HUES64 (cell line): ENCODE results near the gene CARD18.
"Not testable (repeated sequence)": the region's sequence is repeated elsewhere in the genome, so short reads cannot be mapped to it uniquely, and the experiment has no call there.

Experiments used
- H3K27ac ChIP-seq: 2 replicates; pipeline ENCODE4 v1.7.0; 2013; ENCODE audit warnings: low read depth, low read length, inconsistent platforms
- H3K27me3 ChIP-seq: 2 replicates; pipeline ENCODE4 v1.6.1; 2013; ENCODE audit warnings: mild to moderate bottlenecking, low read length; ENCODE audit not compliant: insufficient read depth
- H3K36me3 ChIP-seq: 2 replicates; pipeline ENCODE4 v1.6.1; 2013; ENCODE audit warnings: mild to moderate bottlenecking, low read length; ENCODE audit not compliant: insufficient read depth
- H3K4me1 ChIP-seq: 2 replicates; pipeline ENCODE4 v1.6.1; 2013; ENCODE audit warnings: mild to moderate bottlenecking, low read length, moderate library complexity; ENCODE audit not compliant: insufficient read depth
- H3K4me3 ChIP-seq: 2 replicates; pipeline ENCODE4 v1.5.1; 2013; ENCODE audit warnings: mild to moderate bottlenecking, low read length, moderate library complexity
- H3K9ac ChIP-seq: 2 replicates; pipeline ENCODE4 v1.6.1; 2013; ENCODE audit warnings: mild to moderate bottlenecking, low read depth, low read length
- H3K9me3 ChIP-seq: 2 replicates; pipeline ENCODE4 v1.6.1; 2013; ENCODE audit warnings: low read depth, low read length; ENCODE audit not compliant: insufficient read depth
- WGBS: fragments of 150-250, 120-280 bp; methylation state at CpG from one replicate; pipeline ENCODE4 v1.1.7; 2013; ENCODE audit warnings: missing lambda C conversion rate; 5-methylcytosine and 5-hydroxymethylcytosine counted together

The CARD18 gene

DNA sequence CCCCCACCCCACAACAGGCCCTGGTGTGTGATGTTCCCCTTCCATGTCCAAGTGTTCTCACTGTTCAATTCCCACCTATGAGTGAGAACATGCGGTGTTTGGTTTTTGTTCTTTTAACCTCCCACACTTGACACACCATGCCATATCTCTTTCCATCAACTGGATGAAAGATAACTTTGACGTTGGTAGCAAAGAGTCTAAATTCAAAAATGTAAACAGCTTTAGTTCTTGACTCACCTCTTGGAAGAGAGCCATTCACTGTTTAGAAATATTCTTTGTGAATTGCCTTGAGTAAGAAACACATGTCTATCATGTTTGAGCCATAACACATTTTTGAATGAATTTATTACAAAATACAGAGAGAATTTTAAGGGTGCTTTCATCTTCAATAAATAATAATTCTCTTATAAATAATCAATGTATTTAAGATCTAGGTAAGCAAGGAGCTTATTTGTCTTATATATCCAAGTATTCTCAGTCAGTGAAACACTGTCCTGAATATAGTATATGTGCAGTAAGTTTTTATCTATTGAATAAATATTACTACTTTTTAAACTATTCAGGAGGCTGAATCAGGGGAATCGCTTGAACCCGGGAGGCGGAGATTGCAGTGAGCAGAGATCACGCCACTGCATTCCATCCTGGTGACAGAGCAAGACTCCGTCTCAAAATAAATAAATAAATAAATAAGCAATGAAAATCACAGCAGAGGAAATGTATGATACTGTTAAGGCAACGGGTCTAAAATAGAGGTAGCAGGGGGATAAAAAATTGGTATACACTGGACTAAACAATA lies 6.7 kb downstream of the CARD18 start:
- Histone ChIP-seq H3K4me3 (no peak overlapping the region), H3K4me1 (no peaks in the 10 kb centered on the region), H3K36me3 (no peaks in the 10 kb centered on the region), H3K27me3 (no peaks in the 10 kb centered on the region), H3K9me3 (peaks cover 14% of the 10 kb centered on the region; the same call in 1 of the 2 replicates), H3K27ac (no peak overlapping the region), H3K9ac (no peak overlapping the region)
- 99% methylated on average over 7 of the region's 8 CpGs for whole genome bisulfite sequencing

DNA sequence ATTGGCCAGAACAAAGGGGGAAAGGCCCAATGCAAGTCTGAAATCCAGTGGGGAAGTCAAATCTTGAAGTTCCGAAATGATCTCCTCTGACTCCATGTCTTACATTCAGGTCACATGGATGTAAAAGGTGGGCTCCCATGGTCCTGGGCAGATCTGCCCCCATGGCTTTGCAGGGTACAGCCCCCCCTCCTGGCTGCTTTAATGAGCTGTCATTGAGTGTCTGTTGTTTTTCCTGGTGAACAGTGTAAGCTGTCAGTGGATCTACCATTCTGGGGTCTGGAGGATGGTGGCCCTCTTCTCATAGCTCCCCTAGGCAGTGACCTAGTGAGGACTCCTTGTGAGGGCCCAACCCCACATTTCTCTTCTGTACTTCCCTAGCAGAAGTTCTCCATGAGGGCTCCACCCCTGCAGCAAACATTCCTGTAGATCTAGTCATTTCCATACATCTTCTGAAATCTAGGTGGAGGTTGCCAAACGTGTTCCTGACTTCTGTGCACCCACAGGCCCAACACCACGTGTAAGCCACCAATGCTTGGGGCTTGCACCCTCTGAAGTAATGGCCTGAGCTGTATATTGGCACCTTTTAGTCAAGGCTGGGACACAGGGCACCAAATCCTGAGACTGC lies 9.3 kb downstream of the CARD18 start:
- Histone ChIP-seq H3K4me3 (no peak overlapping the region), H3K27me3 (no peaks in the 10 kb centered on the region), H3K9me3 (peaks cover 11% of the 10 kb centered on the region; the same call in 1 of the 2 replicates), H3K27ac (no peak overlapping the region), H3K4me1 (no peaks in the 10 kb centered on the region), H3K36me3 (no peaks in the 10 kb centered on the region), H3K9ac (no peak overlapping the region)
- 93% methylated on average over 3 of the region's 3 CpGs for WGBS

DNA sequence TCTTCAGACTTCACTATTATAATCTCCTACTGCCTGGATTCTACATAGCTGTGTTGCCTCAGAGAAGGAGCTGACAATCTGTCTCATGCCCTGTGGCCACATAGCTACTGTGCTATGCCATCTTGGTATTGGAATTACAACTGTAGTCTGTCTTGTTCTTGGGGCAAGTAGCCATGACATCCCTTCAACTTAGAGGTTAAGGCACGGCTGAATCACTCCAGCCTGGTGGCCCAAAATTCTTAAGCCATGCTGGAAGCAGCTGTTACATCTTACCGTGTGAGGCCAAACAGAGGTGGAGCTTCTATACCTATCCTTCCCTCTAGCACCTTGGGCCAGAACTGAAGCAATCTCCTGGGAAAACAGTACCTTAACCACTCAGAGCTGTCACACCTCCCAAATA lies 14.8 kb downstream of the CARD18 start:
- WGBS = 96% methylated on average over 2 of the region's 2 CpGs

DNA sequence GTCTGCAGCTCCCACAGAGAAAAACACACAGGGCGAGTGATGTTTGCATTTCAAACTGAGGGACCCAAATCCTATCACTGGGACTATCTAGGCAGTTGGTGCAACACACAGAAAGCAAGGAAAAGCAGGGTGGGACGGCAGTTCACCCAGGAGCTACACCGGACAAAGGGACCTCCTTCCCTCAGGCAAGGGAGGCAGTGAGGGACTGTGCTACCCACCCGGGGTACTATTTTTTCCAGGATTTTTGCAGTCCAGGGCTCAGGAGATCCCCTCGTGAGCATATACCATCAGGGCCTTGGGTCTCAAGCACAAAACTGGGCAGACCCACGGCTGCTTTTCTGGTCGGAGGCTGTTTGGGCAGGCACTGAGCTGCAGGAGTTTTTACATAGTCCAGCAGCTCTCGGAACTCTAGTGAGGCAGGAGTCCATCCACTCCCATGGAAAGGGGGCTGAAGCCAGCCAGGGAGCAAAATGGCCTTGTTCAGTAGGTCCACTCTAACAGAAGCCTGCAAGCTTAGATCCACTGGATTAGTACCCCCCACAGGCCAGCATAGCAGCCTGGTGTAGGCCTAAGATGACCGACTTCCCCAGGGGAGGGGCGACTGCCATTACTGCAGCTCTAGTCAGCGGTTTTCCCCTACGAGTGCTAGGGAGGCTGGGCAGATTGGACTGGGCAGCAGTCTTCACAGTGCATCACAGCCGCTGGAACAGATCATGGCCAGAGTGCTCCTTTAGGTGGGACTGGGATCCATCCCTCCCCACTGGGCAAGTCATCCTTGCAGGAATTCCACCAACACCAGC lies 28.2 kb downstream of the CARD18 start:
- Histone ChIP-seq H3K4me3 (no peak overlapping the region), H3K27me3 (no peaks in the 10 kb centered on the region), H3K4me1 (no peaks in the 10 kb centered on the region; the same call in 1 of the 2 replicates), H3K36me3 (no peaks in the 10 kb centered on the region), H3K27ac (no peak overlapping the region), H3K9ac (no peak overlapping the region), H3K9me3 (no peaks in the 10 kb centered on the region)
- 88% methylated on average over 13 of the region's 13 CpGs for WGBS

More for the DNA sequence above, 14.8 kb downstream of the CARD18 start:
- Histone ChIP-seq H3K9ac (no peak overlapping the region), H3K27ac (no peak overlapping the region), H3K4me3 (no peak overlapping the region), H3K4me1 (no peaks in the 10 kb centered on the region), H3K36me3 (no peaks in the 10 kb centered on the region), H3K9me3 (no peaks in the 10 kb centered on the region), H3K27me3 (no peaks in the 10 kb centered on the region)

DNA sequence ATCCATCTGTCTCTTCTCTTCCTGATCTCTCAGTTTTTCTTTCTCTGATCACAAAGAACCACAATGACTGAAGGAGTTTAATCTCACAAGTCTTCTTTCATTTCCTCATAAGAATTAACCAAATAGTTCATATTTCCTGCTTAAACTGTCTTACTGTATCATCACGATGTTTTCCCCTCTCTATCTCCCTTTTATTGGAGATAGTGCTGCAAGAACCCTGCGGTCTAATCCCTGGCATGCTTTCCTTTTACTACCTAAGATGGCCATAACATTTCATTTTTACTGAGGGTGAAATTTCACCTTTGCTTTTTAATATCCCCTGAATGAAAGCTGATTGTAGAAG lies 28.9 kb downstream of the CARD18 start:
- Histone ChIP-seq H3K27ac (no peak overlapping the region), H3K36me3 (no peaks in the 10 kb centered on the region), H3K27me3 (no peaks in the 10 kb centered on the region), H3K4me1 (no peaks in the 10 kb centered on the region; the same call in 1 of the 2 replicates), H3K9ac (no peak overlapping the region), H3K9me3 (0 out of 2 replicates have a peak, but pooled peaks cover 3% of the 10 kb centered on the region), H3K4me3 (no peak overlapping the region)
- 98% methylated on average over 2 of the region's 2 CpGs for WGBS

DNA sequence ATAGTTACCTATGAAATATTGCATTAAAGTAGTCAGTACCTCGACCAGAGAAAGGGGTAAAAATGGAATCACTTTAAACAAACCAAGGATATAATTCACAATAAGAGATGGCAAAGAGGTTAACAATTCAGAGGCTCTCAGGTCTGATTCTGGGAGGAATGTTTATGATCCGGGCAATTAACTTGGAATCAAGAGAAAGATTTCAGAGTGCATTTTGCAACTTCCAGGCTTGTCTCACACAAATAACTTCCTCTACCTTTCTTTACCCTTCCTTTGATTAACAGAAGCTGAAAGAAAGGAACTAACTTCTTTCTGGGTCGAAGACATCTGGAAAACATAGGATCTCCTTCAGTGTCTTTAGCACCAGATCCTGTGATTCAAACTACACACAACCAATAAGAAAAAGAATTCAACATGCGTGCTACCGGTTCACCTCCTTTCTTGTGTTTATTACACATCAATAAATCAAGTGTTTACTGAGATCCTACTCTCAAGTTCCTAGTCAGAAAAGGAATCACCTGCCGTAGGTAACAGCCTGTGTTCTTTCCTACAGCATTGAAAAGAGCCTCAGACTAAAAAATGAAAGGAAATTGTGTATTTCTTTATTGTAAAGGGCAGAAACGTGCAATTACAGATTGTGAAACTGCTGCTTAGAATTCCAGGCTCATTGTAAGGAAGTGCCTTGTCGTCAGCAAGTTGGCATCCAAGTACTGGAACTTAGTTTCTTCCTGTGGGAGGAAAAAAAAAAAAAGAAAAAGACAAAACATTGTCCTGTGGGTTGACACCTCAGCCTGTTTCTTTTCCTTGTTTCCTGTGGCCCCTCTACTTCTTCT lies 29.5 kb downstream of the CARD18 start:
- H3K9me3 ChIP-seq = 0 out of 2 replicates have a peak, but pooled peaks cover 5% of the 10 kb centered on the region
- H3K36me3 ChIP-seq = no peaks in the 10 kb centered on the region
- no peaks in the 10 kb centered on the region for H3K27me3 ChIP-seq
- no peak overlapping the region for H3K27ac ChIP-seq
- no peak overlapping the region for H3K4me3 ChIP-seq
- WGBS = 90% methylated on average over 7 of the region's 8 CpGs
- H3K9ac ChIP-seq = no peak overlapping the region
- no peaks in the 10 kb centered on the region; the same call in 1 of the 2 replicates for H3K4me1 ChIP-seq

DNA sequence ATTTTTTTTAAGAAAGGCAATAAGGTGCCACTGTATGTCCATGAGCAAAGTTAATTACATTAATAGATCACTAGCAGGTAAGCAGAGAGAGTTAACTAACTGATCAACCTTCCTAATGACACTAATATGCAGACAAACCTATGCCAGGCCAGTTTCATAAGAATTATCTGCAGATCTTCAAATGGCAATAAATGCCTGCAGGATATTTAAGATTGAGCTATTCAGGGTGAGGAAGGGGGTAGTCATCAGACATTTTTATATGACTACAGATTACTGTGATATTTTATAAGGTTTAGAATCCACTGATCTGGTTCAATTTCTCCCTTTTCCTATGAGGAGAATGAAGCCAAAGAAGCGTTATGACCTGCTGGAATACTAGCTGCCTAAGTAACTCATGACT lies 30.2 kb downstream of the CARD18 start:
- no peak overlapping the region for H3K9ac ChIP-seq
- no peaks in the 10 kb centered on the region for H3K36me3 ChIP-seq
- H3K27ac ChIP-seq = no peak overlapping the region
- H3K9me3 ChIP-seq = 0 out of 2 replicates have a peak, but pooled peaks cover 5% of the 10 kb centered on the region
- H3K4me3 ChIP-seq = no peak overlapping the region
- no peaks in the 10 kb centered on the region for H3K27me3 ChIP-seq
- WGBS = 100% methylated on average over 1 of the region's 1 CpG
- H3K4me1 ChIP-seq = no peaks in the 10 kb centered on the region; the same call in 1 of the 2 replicates

DNA sequence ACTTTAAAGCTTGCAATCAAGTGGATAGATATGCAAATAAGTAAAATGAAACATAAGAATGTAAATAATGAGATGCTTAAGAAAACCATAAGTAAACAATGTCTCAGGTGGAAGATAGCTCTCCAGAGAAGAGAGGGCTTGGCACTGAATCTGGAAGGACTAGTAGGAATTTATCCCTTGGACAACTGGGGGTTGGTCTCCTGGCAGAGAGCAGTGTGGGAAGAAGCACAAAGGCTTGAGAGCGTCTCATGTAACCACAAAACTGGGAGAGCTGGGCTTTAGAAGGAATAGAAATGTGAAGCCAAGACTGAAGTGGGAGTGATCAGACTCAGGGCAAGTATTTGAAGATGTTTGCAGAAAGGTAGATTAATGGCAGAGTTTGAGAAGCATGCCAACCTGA lies 31.3 kb downstream of the CARD18 start:
- no peak overlapping the region for H3K4me3 ChIP-seq
- no peaks in the 10 kb centered on the region for H3K36me3 ChIP-seq
- H3K4me1 ChIP-seq = no peaks in the 10 kb centered on the region; the same call in 1 of the 2 replicates
- no peak overlapping the region for H3K27ac ChIP-seq
- WGBS = 96% methylated on average over 1 of the region's 1 CpG
- H3K9me3 ChIP-seq = 0 out of 2 replicates have a peak, but pooled peaks cover 5% of the 10 kb centered on the region
- H3K9ac ChIP-seq = no peak overlapping the region
- H3K27me3 ChIP-seq = no peaks in the 10 kb centered on the region

DNA sequence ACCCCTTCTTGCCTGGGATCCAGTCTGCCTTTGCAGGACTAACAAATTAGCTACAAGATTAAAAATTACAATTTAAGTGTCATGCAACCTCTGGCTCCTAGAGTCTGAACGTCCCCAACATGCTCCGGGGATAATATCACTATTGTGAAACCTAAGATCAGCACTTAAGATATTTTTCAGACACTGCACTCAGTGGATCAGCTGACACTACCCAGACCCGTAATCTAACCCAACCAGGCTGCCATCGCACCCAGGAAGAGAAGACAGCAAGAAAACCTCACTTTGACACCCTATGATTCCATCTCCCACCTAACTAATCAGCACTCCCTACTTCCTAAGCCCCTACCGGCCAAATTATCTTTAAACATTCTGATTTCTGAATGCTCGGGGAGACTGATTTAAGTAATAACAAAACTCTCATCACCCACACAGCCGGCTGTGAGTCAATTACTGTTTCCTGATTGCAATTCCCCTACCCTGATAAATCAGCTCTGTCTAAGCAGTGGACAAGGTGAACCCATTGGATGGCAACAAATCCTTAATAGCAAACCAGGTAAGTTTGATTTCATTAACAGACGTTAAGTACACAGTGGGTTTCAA lies 32.2 kb downstream of the CARD18 start:
- not testable (repeated sequence) for H3K4me1 ChIP-seq, H3K9me3 ChIP-seq, H3K36me3 ChIP-seq, H3K9ac ChIP-seq, H3K4me3 ChIP-seq, H3K27me3 ChIP-seq, H3K27ac ChIP-seq
- 96% methylated on average over 8 of the region's 8 CpGs for WGBS

DNA sequence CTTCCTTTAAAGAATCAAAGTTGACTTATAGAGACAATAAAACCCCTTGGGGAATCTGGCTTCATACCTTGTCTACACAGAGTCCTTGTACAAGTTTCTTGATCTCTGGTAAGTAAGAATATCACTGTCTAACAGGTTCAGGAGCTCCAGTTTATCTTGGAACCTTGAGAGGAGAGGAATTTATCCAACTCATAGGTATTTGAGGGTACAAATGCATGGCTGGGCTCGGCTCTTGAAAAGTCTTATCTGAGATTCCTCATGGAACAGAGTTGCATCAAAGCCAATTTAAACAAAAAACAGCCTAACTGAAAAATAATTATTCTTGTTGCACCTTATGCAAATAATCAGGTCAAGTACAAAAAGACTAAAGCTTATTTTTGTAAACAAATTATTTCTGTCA lies 33.4 kb downstream of the CARD18 start:
- Histone ChIP-seq H3K36me3 (no peaks in the 10 kb centered on the region), H3K9me3 (0 out of 2 replicates have a peak, but pooled peaks cover 5% of the 10 kb centered on the region), H3K27ac (no peak overlapping the region), H3K4me1 (no peaks in the 10 kb centered on the region; the same call in 1 of the 2 replicates), H3K27me3 (no peaks in the 10 kb centered on the region), H3K9ac (no peak overlapping the region), H3K4me3 (no peak overlapping the region)
- 100% methylated on average over 1 of the region's 1 CpG for WGBS
